CD4-positive, alpha-beta T cell (primary cell): ENCODE measurements around the gene MTOR. TPM values are rescaled to one million over a fixed set of nuclear protein-coding genes. Genes with fewer than 3 reads are reported as not detected.

Experiments
- ATAC-seq: fragments of 200-7000 bp; cut with Tn5 transposase; one replicate; pipeline ENCODE4 v1.10.0; 2022; ENCODE audit warnings: mild to moderate bottlenecking; ENCODE audit not compliant: poor library complexity
- CTCF ChIA-PET: fragments of 350-600 bp; sonication (Branson Sonifier 250); formaldehyde crosslinking; loops from one replicate; lab custom pipeline; 2021; ENCODE audit warnings: antibody characterized with exemption, inconsistent platforms; lab: Charles Lee
- POLR2A ChIA-PET: fragments of 350-600 bp; sonication (Branson Sonifier 250); formaldehyde crosslinking; loops from one replicate; lab custom pipeline; 2021; ENCODE audit warnings: antibody characterized with exemption, inconsistent platforms; lab: Charles Lee
- DNase-seq, 14 experiments: peaks; one replicate each; pipeline ENCODE4 v3.0.0-alpha.2; 2013 to 2020; ENCODE audit warnings: mixed read lengths in 2 of 14
- H3K27ac ChIP-seq, 2 donors: one replicate each; pipeline versions ENCODE4 v1.5.1 to v1.7.0; 2013; ENCODE audit warnings: low read length in 2 of 2, low read depth in 1 of 2, mild to moderate bottlenecking in 1 of 2
- H3K27me3 ChIP-seq, 2 experiments: 1 replicate in 1 of 2; 2 replicates in 1 of 2; pipeline versions ENCODE4 v1.6.1 to v1.7.0; 2013; ENCODE audit warnings: low read length in 2 of 2, control low read depth in 1 of 2, mild to moderate bottlenecking in 1 of 2, moderate library complexity in 1 of 2; ENCODE audit not compliant: insufficient read depth in 2 of 2, control insufficient read depth in 1 of 2
- H3K36me3 ChIP-seq: one replicate; pipeline ENCODE4 v1.6.1; 2013; ENCODE audit warnings: low read length, control low read depth; ENCODE audit not compliant: insufficient read depth
- H3K4me1 ChIP-seq: one replicate; pipeline ENCODE4 v1.6.1; 2013; ENCODE audit warnings: low read length, control low read depth; ENCODE audit not compliant: insufficient read depth
- H3K4me3 ChIP-seq: one replicate; pipeline ENCODE4 v1.5.1; 2013; ENCODE audit warnings: mild to moderate bottlenecking, low read length, moderate library complexity
- H3K9me3 ChIP-seq, 2 experiments: 1 replicate in 1 of 2; 2 replicates in 1 of 2; pipeline versions ENCODE4 v1.6.1 to v1.7.0; 2013; ENCODE audit warnings: low read length in 2 of 2, mild to moderate bottlenecking in 2 of 2, control low read depth in 1 of 2, moderate library complexity in 1 of 2; ENCODE audit not compliant: control insufficient read depth in 1 of 2, insufficient read depth in 1 of 2
- H3K27ac Mint-ChIP-seq: one replicate; pipeline ENCODE4 v1.8.0; 2020; ENCODE audit warnings: mixed read lengths
- H3K27me3 Mint-ChIP-seq: one replicate; pipeline ENCODE4 v1.8.0; 2021; ENCODE audit warnings: mixed read lengths
- H3K36me3 Mint-ChIP-seq: one replicate; pipeline ENCODE4 v1.8.0; 2021; ENCODE audit warnings: low read depth, mixed read lengths
- H3K4me1 Mint-ChIP-seq: one replicate; pipeline ENCODE4 v1.8.0; 2021; ENCODE audit warnings: low read depth, mixed read lengths
- H3K4me3 Mint-ChIP-seq: one replicate; pipeline ENCODE4 v1.8.0; 2020; ENCODE audit warnings: mild to moderate bottlenecking, mixed read lengths
- H3K9me3 Mint-ChIP-seq: one replicate; pipeline ENCODE4 v1.8.0; 2020; ENCODE audit warnings: mixed read lengths
- intact Hi-C, 2 experiments: fragments of 100-400 bp; cut with DNase I in 1 of 2; cut with micrococcal nuclease in 1 of 2; formaldehyde crosslinking; loops; one replicate each; pipeline versions ENCODE4 v1.15.1 to v1.9.0; 2023 to 2025; cut with DNase I, micrococcal nuclease
- total RNA-seq, 174 experiments: library from RNA in 2 of 174; stranded (reverse) in 2 of 174; gene quantifications; one replicate each; pipeline ENCODE4 v1.2.3 and lab custom pipeline; 2021 to 2026
- TF ChIP-seq, protein P1 (sequence below): fragments of 200-600 bp; IDR thresholded peaks from one replicate; pipeline ENCODE4 v1.8.0; 2022; ENCODE audit warnings: antibody characterized with exemption, mild to moderate bottlenecking

The MTOR gene
- total RNA-seq, 2 experiments from 2014 or later, result 27.3 to 28.9 TPM

DNA sequence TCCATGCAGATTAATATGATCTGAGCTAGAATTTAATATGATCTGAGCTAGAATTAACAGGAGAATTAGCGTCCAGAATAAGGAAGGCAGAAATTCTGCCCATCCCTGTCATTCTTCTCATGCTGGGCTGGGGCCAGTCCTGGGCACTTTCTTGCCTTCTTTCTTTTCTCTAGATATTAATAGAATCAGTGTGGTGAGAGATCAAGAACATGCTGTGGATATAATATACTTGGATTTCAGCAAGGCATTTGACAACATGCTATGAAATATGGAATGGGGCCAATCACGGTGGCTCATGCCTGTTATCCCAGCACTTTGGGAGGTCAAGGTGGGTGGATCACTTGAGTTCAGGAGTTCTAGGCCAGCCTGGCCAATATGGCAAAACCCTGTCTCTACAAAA lies 28.7 kb upstream of the MTOR start:
- Mint-ChIP-seq H3K27me3 (no peaks in the 10 kb centered on the region), H3K9me3 (peaks cover 2% of the 10 kb centered on the region), H3K4me3 (peak overlapping the region; percentile 85), H3K4me1 (peaks cover 86% of the 10 kb centered on the region), H3K27ac (peak overlapping the region; percentile 76), H3K36me3 (peaks cover 86% of the 10 kb centered on the region)
- Histone ChIP-seq H3K27me3 (no peaks in the 10 kb centered on the region), H3K27ac (no peak overlapping the region), H3K4me3 (no peak overlapping the region), H3K36me3 (peaks cover 58% of the 10 kb centered on the region), H3K9me3 (no peaks in the 10 kb centered on the region), H3K4me1 (peaks cover 58% of the 10 kb centered on the region)
- ATAC-seq (no peak), DNase-seq (no peak)
- CTCF ChIA-PET, result interaction anchor here (0.6 kb wide), 1 partner anchor 24 kb away, joined by 3 read pairs; no protein-coding TSS in a partner anchor
- TF ChIP-seq, protein P1, sequence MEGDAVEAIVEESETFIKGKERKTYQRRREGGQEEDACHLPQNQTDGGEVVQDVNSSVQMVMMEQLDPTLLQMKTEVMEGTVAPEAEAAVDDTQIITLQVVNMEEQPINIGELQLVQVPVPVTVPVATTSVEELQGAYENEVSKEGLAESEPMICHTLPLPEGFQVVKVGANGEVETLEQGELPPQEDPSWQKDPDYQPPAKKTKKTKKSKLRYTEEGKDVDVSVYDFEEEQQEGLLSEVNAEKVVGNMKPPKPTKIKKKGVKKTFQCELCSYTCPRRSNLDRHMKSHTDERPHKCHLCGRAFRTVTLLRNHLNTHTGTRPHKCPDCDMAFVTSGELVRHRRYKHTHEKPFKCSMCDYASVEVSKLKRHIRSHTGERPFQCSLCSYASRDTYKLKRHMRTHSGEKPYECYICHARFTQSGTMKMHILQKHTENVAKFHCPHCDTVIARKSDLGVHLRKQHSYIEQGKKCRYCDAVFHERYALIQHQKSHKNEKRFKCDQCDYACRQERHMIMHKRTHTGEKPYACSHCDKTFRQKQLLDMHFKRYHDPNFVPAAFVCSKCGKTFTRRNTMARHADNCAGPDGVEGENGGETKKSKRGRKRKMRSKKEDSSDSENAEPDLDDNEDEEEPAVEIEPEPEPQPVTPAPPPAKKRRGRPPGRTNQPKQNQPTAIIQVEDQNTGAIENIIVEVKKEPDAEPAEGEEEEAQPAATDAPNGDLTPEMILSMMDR, result no peak
- POLR2A ChIA-PET, result interaction anchor here (1.0 to 2.8 kb wide), 5 partner anchors 8 to 402 kb away, joined by 3 to 19 read pairs (median 6); partner anchors contain the start of genes MTOR and UBIAD1
- intact Hi-C loops, result no loop called here

DNA sequence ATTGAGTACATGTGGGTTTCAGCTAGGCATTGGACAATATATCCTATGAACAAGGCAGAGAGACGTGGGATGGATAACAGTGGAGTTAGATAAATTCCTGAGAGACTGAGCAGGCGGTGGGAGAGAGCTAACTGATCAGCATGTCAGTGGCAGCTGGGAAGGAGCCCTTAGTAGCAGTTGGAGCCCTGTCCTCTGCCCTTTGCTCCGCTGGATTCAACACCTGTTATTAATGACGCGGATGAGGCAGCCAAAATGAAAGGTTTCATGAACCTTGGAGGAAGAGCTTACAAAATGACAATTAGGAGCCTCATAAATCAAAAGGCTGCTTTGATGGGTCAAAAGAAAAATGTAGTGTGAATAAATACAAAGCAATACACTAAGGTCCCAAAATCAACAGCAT lies 26.7 kb upstream of the MTOR start:
- peak overlapping the region; percentile 54 for H3K4me3 Mint-ChIP-seq
- H3K27ac Mint-ChIP-seq, result peak overlapping the region; percentile 83
- peaks cover 87% of the 10 kb centered on the region for H3K4me1 Mint-ChIP-seq
- ATAC-seq, result no peak
- Histone ChIP-seq H3K27ac (no peak overlapping the region), H3K27me3 (no peaks in the 10 kb centered on the region), H3K9me3 (no peaks in the 10 kb centered on the region), H3K36me3 (peaks cover 55% of the 10 kb centered on the region), H3K4me1 (peaks cover 59% of the 10 kb centered on the region), H3K4me3 (no peak overlapping the region)
- H3K36me3 Mint-ChIP-seq, result peaks cover 88% of the 10 kb centered on the region
- peaks cover 2% of the 10 kb centered on the region for H3K9me3 Mint-ChIP-seq
- H3K27me3 Mint-ChIP-seq, result no peaks in the 10 kb centered on the region
- no peak for DNase-seq
- intact Hi-C loops, result no loop called here
- ChIA-PET POLR2A (interaction anchor here (1.0 to 2.8 kb wide), 2 partner anchors 9 to 26 kb away, joined by 3 to 19 read pairs; partner anchors contain the start of gene MTOR), CTCF (no interaction called here)
- TF ChIP-seq, protein P1, result no peak

DNA sequence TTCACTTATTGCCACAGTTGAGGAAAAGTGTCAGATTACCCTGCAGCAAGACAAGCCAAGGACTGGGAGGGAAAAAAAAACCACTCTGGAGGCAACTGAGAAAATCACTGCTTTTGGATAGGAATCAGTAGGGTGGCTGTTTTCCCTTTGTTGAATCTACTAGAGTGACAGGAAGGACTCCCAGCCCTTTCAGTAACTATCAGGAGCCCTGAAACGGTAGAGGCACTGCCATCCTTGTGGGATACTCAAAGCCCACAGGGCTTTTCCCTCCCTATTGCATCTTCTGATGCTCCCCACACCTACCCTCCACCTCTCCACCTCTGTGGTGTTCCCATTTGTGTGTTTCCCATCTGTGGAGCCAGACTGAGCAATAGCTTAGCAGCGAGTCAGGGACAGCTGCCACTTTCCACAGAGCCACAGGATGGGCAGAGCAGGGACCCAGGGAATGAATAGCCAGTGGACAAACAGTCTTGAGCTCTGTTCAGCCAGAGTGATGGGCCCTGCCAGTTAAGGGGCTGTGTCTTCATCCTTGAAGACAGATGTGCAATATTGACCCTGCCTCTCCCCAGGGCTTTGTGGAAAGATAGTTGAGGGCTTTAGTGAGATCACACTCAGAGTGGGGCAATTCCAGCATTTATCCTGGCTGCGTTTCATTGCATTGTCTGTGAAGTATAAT lies 24.5 kb upstream of the MTOR start:
- Histone ChIP-seq H3K27ac (no peak overlapping the region), H3K4me1 (peaks cover 68% of the 10 kb centered on the region), H3K27me3 (no peaks in the 10 kb centered on the region), H3K36me3 (peaks cover 43% of the 10 kb centered on the region), H3K9me3 (no peaks in the 10 kb centered on the region), H3K4me3 (no peak overlapping the region)
- ChIA-PET POLR2A (interaction anchor here (1.4 kb wide), 1 partner anchor 25 kb away, joined by 3 read pairs; the partner anchor contains the start of gene MTOR), CTCF (interaction anchor here (1.1 kb wide), 1 partner anchor 34 kb away, joined by 3 read pairs; no protein-coding TSS in a partner anchor)
- Mint-ChIP-seq H3K4me1 (peaks cover 82% of the 10 kb centered on the region), H3K9me3 (peaks cover 2% of the 10 kb centered on the region), H3K4me3 (peak overlapping the region; percentile 84), H3K27ac (peak overlapping the region; percentile 96), H3K36me3 (peaks cover 79% of the 10 kb centered on the region), H3K27me3 (no peaks in the 10 kb centered on the region)
- no peak for ATAC-seq
- TF ChIP-seq, protein P1, result no peak
- DNase-seq, result no peak
- intact Hi-C loops, result no loop called here
